GM12873 (cell line): ENCODE results near the gene ETV4.

Experiments
- TF ChIP-seq, protein P1 (sequence below): IDR thresholded peaks from 2 replicates; pipeline ENCODE4 v1.5.1; 2012; ENCODE audit warnings: low read depth, mild to moderate bottlenecking, moderate library complexity, low read length, control low read depth; ENCODE audit not compliant: insufficient read depth; ENCODE audit errors: missing control alignments

ETV4 gene

DNA sequence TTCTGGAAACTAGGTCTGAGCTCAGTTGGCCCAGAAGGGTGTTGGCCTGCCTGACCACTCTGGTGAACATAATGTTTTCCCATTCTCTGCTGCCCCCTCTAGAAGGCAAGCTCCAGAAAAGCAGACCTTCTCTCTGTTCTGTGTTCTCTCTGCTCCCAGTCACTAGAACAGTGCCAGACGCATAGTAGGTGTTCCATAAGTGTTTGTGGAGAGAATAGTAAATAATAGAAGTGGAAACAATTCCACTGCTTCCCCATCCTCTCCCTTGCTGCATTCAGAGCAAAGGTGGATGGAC lies 32.2 kb upstream of the ETV4 start:
- TF ChIP-seq, protein P1, sequence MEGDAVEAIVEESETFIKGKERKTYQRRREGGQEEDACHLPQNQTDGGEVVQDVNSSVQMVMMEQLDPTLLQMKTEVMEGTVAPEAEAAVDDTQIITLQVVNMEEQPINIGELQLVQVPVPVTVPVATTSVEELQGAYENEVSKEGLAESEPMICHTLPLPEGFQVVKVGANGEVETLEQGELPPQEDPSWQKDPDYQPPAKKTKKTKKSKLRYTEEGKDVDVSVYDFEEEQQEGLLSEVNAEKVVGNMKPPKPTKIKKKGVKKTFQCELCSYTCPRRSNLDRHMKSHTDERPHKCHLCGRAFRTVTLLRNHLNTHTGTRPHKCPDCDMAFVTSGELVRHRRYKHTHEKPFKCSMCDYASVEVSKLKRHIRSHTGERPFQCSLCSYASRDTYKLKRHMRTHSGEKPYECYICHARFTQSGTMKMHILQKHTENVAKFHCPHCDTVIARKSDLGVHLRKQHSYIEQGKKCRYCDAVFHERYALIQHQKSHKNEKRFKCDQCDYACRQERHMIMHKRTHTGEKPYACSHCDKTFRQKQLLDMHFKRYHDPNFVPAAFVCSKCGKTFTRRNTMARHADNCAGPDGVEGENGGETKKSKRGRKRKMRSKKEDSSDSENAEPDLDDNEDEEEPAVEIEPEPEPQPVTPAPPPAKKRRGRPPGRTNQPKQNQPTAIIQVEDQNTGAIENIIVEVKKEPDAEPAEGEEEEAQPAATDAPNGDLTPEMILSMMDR, result no peak

DNA sequence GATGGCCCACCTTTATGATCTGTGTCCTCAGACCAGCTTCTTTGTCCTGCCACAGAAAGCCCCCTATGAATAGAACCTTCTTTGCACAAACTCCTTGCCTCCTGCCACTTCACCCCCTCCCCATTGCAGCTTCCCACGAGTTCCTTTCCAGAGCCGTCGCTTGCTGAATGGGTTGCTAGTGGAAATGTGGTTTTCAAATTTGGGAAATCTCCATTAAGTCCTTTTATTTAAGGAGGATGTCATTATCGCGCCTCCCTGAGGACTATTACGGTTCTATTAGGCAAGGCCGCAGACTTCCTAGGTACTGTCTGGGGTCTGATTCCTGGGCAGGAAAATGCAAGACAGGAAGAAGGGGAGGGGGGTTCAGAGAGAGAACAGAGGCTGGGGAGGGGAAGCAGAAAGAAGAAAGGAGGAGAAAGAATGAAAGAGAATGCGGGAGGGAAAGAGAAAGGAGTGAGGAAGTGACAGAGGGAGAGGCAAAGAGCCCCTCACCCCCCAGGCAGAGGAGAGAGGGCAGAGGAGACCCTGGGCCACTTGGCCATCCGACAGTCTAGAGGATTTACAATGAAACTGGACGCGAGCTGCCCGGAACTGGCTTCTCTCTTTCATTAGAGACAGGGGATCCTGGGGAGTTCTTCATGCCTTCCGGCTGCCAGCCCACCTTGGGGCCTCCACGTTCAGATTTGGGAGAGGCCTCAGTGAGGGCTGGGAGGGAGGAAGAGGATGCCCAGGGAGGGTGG lies 31.7 kb upstream of the ETV4 start:
- TF ChIP-seq, protein P1, result no peak

DNA sequence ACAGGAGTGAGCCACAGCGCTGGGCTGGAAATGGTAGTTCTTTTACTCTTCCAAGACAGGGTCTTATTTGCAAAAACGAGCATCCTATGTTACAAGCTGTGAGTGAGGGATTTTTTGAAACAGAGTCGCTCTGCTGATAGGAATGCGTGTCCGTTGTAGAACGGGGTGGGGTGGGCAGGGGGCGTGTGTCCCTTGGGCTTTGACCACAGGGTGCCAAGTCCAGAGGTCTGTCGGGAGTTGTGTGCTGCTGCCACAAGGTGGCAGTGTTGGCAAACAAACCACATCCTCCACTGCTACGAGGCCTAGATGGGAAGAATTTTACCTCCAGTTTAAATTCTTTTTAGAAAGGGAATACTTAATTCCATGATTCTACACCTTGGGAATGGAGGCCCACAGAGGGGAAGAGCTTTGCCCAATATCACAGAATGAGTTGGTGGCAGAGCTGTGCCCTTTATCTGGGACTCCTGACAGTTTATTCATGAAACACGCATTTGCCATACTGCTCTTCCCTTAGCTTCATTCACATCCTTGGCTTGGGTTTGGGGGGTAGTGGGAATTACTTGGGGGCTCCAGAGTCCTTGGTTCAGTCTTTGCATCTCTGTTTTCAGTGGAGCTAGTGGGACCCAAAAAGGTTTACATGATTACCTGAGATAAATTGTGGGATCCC lies 30.6 kb upstream of the ETV4 start:
- TF ChIP-seq, protein P1, result peak; percentile 94

DNA sequence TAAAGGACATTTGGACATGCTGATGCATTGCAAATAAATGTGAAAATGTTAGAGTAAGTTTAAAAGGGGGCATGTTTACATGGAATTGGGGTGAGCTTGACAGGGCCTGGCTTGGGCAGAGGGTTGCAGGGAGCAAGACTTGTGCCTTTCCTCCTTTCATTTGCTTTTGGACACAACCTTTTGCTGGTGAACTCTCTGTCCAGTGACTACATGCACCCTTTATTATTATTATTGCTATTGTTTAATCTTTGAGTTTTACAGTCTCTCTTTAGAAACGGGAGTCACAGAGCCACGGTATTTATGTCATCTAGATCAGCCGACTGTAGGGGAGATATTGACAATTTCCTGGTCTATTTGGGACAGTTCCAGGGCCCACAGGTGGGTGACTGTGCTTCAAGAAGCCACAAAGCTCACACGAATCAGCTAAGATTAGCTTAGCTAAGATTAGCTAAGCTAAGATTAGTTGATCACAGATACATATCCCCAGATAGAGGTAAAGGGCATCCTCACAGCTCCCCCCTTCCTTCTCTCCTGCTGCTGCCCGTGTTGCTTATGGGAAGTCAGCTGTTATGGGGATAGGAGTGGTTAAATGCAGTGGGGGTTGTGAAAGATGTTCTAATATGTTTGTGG lies 28.9 kb upstream of the ETV4 start:
- TF ChIP-seq, protein P1, result no peak

DNA sequence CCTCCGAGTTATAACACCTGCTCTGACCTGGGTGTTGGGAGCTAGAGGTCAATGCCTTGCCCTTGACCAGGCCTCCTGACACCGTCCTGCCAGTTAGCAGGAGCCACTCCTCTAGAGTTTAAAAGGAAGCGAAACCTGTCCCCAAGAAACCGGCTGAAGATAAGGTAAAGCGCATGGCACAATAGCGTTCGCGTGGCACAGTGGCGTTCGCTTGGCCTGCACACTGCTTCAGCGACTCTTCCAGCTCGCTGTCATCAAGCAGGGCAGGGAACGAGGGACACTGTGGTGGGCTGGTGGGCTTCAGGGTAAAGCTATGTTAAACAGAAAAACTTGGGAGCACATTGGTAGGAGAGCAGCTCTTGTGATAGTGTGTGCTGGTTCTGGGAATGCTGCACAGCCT lies 28.2 kb upstream of the ETV4 start:
- TF ChIP-seq, protein P1, result no peak

DNA sequence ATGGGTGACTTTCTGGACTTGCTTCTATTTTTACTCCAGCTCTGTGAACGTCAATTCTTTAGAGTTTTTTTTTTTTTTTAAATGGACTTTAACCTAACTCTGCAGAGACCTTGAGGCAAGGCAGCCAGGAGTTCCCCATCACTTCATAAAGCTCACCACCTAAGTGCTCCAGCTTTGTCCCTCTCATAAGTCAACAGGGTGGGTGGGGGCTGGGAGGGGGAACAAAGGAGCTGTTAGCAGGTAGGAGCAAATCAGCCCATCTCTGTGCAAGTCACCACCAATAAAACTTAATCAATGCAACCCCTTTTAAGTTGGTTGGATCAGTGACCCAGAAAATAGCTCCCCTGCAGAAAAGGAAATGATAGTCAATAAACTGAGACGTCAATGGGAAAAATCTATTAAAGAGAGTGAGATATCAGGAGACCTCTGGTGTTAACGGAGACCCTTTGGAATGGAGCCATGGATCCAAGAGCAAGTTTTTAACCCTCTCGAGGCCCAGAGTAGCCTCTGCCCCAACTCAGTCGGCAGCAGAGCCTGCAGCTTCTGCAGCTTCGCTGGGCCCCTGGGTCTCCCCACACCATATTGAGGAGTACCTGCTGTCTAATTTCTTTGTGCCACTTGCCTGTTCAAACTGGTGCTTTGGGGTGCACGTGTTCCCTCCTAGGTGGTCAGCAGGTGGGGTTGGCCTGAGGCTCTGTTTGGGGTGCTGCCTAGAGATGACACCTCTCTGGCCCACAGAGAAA lies 27.6 kb upstream of the ETV4 start:
- TF ChIP-seq, protein P1, result no peak
